COR-L47 (cell line): Measurements from ENCODE around the gene IL36B.

Experiments used
- DNase-seq: peaks from one replicate; lab custom pipeline; 2025; lab: John Stamatoyannopoulos, UW

The IL36B gene

DNA sequence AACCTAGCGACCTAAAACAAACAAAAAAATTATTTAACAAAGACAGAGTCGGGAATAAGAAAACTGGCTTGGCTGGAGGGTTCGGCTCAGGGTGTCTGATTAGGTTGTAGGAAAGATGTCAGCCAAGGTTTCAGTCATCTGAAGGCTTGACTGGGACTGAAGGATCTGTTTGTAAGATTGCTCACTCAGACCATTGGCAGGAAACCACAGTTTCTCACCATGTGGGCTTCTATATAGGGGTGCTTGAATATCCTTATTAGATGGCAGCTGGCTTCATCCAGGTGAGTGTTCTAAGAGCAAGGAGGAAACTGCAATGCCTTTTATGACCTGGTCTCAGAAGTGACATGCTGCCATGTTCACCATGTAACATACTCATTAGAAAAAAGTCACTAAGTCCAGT is 999 bp upstream of the IL36B start:
- no peak for DNase-seq

DNA sequence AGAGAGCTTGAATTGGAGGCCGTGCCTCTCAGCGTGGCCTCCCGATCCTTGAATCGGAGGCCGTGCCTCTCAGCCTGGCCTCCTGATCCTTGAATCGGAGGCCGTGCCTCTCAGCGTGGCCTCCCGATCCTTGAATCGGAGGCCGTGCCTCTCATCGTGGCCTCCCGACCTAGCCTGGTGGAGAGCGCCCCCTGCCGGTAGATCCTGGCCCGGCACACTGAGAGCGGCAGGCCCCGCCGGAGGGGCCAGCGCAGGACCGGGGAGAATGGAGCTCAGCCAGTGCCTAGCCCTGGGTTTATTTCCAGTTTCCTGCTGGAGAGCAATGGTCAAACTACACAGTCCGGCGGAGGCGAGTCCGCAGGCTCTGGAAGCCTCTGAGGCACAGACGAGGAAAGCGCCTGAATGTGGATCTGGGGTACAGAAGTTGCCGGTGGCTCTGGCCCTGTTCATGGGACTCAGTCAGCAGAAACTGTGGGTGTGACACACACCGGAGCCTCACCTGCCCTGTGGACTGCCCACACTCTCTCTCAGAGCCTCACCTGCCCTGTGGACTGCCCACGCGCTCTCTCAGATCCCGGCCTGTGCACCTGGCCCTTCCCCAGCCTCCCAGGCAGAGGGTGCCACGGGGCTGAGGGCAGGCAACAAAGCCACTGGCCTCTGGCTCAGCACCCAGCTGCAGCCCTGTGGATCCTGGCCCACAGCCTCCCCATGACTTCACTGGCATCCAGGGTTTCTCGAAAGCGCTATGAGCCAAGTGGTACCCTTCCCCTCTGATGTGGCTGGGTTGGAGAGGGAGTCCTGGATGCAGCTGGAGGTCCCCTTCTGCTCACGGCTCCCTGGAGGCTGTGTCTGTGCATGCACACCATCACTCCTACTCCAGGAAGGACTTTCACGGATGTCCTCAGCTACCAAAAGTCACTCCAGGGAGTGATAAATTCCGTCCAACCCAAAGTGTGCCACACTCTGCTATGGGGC is 1.5 kb downstream of the IL36B start:
- no peak for DNase-seq

DNA sequence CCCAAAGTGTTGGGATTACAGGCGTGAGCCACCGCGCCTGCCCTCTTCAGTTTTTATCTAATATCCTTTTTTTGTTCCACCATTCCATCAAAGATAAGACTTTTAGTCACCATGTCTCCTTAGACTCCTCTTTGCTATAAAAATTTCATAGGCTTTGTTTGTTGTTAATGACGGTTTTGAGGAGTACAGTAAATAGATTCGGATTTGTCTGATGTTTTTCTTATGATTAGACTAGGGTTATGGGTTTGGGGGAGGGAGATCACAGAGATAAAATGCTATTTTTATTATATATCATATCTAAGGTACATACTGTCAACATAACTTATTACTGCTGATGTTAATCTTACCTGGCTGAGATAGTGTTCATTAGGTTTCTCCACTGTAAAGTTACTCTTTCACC is 6.2 kb downstream of the IL36B start:
- DNase-seq = no peak

DNA sequence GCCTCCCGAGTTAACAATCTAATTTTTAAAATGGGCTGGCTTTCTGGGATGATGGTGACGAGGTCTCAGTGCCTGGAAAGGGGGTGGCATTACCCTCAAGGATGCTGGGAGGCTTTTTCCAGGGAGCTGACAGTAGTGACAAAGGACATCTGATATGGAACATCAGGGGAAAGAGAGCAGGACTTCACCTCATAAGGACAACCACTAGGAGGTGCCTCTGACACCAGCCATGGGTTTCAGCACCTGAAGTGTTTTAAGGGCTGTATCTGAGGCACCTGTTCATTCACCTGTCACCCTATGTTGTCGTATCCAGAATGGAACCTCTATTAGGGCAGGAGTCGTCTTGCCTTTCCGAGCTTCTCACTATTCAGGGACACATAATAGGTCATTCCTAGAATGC is 10.8 kb downstream of the IL36B start:
- DNase-seq = no peak

DNA sequence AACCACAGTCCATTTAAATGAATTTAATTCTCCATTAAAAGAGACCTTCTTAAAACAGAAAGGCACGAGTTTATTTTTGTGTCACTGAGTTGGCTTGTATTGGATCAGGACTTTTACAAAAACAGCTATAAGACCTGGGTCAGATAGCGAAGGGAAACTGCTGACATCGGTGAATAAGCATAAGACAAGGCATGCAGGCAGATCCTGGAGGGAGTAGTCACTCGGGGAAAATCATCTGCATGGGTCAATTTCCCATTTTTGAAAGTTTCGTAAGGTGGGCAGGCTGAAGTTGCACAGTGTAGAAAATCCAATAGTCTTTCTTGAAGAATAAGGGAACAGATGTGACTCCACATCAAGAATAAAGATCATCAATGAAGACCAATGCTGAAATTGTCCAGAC is 12.9 kb downstream of the IL36B start:
- no peak for DNase-seq

DNA sequence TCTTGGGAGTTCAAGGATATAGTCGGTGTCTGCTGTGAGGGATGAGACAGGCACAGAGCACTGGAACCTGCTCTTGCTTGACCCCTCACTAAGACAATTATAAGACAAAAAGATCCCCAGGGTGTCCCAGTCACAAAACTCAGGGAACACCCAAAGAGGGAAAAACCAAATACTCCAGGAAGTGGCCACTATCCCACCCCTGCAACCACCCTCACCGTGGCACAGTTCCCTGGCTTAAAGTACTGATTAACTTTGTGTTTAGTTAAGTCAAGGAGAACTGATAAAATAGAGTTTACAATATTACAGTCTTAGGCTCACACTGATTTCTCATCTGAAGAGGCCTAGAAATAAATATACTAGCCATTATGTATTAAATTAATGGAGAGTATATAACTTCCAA is 13.5 kb downstream of the IL36B start:
- no peak for DNase-seq

DNA sequence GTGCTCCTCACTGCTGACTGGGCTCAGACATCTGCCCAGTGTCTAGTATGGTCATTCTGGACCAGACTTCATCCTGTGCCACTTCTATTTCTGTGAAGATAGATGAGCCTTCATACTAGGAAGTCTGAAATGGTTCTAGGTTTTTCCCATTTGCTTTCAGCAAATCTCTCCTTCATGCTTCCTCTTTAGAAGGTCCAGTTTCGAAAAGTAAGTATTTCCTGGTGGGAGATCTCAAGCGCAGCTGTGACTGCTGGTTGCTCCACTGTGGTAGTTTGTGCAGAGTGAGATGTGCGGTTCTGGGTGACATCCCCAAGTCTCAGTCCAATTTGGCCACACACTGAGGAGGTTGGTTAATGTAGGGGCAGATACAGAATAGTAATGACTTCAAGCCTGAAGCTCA is 14.4 kb downstream of the IL36B start:
- DNase-seq = no peak

DNA sequence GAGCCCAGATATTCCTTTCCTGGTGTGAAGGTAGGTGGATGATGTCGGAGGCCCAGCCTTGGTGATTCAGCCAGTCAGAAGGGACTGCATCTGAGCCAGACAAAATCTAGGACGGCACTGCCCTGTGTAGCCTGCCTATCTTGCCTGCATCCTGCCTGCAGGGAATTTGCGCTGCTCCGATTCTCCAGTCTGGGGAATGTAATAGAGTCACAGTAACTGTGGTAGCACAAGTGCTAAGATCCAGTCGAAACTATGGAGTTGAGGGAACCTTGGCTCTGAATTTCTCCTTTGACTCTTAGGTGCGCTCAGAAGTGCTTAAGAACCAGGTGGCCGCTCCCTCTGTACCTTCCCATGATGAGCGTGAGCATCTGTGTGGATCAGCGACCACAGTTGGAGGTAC is 15.9 kb downstream of the IL36B start:
- DNase-seq = no peak

DNA sequence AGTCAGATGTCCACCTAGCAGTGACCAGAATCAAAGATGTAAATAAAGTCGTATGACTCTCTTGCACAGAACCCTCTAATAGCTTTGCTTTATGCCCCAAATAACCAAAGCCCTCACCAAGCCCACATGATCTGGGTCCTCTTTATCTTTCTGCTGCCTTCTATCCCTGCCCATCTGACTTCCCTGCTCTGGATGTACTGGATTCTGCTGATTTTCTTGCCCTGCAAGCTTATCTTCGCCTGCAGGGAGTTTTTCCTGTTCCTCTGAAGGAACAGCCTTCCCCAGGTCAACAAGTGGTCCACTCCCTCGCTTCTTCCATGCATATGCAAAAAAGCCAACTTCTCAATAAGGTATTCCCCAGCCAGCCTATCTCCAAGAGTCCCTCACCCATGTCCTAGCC is 18.7 kb downstream of the IL36B start:
- no peak for DNase-seq

DNA sequence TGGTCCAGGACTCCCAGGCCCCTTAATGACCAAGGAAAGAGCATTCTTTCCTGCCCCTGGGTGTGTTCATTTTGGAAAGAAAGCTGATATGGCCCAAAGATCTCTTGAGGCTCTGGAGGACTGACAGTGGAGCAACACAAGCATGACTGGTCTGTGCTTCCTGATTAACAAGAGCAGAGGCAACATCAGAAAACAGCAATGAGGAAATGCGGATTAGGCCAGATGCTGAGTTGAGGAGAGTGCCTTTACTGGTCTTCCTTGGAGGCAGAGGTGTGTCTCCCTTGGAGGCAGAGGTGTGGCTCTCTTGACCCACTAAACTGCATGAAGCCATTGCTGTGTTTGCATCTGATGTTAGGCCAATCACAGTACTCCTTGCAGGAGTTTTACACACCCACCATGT is 19.9 kb downstream of the IL36B start:
- DNase-seq = no peak

DNA sequence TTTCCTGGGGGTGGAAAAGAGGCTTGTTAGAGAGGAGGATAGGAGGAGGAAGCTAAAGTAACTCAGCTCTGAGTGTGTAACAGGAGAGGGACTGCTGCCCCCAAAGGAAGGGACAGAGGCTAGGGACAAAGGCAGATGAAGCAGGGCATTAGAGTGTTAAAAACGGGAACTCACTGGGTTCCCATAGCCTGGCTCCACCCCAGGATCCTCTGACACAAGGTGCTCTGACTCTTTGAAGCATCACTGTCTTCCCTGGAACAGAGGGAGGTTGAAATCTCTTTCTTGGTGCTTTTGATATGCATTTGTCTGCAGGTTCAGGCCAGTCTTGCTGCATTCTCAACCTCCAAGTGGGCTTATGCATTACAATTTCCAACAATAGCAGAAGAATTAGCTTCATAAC is 24.6 kb downstream of the IL36B start:
- no peak for DNase-seq

DNA sequence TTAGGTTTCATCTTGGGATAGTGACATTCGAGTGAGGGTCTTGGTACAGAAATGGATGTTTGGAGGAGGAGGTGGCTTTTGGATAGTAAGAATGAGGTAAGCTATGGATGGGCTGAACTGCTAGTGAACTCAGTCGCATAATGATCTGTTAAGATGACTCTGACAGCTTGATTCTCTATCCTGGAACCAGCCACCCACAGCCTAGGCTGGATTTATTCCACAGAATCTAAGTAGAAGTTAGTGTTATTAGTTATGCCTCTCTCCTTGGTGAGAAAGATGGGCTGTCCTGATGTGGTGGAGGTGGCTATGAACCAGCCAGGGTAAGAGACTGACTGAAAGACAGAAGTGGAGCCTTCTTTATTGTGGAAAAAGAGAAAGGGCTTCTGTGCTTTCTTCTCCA is 25.0 kb downstream of the IL36B start:
- DNase-seq = no peak

DNA sequence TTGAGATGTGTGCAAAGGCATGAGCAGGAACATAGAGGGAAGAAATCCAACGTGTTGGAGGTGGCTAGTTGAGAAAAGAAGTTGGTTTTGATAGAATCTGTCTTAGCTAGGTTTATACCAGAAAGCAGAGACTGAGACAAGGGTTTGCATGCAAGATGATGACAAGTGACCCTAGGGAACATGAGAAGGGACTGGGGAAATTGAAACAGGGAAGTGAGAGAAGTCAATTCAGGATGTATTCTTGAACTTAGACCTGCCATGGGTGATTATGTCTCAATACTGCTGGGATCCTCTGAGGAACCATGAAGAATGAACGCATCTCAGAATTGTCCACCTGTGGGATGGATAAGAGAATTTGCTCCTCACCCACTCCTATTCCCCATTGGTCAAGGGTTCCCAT is 26.9 kb downstream of the IL36B start:
- no peak for DNase-seq

DNA sequence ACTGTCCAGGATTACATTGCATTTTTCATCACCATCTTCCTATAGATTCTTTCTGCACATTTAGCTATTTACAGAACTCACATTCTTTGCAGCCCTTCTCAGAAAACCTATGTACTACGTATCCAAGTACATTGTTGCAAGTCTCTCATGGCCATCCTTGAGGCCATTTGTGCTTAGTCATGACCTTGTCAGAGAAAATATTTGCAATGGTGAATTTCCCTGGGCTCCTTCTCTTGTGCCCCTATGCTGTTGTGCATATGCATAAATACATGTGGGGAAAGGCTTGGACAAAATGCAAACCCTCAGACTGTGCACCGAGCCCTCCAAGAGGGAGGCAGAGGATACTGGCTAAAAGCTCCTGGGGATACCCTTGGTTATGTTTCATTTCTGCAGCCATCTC is 27.9 kb downstream of the IL36B start:
- DNase-seq = no peak

DNA sequence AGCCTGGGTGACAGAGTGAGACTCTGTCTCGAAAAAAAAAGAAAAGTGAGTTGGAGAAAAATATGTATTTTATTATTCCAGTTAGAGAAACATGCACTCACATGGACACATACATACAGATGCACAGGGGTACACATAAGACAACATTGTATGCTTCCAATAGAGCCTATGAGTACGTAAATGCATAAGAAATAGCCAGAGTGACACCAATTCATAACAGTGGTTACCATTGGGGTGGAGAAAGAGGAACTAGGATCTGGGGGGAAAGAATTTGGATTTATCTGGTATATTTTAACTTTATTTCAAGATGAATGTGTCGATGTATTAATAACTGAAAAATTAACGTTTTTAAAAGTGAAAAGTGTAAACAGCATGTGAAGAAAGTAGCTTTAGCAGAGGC is 31.4 kb downstream of the IL36B start:
- DNase-seq = no peak

DNA sequence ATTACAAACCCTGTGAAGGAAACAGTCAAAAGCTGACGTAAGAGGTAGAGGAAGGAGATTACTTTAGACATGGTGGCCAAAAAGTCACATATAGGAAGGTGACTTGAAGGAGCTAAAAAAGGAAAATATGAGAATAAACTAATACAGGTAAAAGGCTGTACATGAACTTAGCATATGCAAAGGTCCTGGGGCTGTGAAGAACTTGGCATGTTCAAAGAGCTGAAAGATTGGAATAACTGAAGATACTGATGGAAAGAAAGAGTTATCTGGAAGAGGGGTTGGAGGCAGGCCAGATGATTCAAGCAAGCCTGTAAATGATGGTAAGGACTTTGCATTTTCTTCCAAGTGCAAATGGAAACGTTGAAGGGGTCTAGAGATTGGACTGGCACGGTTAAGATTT is 34.2 kb downstream of the IL36B start:
- no peak for DNase-seq

DNA sequence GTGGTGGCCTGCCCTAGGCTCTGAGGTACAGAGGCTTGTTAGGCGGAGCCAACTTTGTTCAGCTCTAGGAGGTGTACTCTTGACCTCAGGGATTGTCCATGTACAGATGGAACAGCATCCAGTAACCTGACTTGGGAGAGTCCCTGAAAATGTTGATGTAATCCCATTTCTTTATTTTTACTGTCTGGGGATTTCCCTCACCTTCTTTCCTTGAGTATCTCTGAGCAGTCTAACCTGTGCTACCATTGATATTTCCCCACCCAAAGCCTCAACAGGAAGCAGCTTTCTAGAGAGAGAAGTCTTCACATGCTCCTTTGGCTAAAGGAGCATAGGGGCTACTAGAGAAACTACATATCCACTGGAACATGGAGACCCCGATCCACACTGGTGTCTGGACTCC is 37.0 kb downstream of the IL36B start:
- DNase-seq = no peak

DNA sequence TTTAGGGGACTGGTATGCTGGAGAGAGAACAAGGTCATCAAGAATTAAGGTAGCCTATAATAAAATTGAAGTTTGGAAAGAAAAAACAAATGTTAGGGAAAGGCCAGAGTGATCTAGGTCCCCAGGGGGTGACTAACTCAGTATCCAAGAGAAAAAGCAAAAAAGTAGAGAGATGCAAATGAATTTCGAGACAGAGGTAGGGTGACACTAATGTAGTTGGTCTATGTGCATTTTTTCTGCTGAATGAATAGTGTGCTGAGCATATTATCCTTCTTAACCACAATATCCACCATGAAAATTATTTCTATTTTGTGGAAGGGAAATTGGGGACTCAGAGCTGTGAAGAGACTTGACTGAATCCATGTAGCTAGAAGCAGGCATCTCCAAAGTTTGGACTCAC is 37.6 kb downstream of the IL36B start:
- no peak for DNase-seq

DNA sequence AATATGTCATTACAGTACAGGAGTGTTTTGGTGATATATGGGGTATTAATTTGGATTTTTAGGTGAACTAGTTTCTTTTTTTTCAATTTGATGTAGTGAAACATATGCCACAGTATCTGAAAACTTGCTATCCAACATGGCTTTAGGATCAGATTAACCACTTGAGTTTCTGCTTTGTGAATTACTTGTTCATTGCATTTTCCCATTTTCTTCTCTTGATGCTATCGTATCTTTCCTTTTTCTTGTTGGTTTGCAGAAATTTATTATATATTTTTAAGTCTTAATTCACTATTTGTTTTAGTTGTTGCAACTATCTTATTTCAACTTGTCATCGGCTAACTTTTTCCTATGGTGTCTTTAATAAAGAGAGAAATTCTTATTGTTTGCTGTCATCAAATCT is 38.6 kb downstream of the IL36B start:
- DNase-seq = no peak

DNA sequence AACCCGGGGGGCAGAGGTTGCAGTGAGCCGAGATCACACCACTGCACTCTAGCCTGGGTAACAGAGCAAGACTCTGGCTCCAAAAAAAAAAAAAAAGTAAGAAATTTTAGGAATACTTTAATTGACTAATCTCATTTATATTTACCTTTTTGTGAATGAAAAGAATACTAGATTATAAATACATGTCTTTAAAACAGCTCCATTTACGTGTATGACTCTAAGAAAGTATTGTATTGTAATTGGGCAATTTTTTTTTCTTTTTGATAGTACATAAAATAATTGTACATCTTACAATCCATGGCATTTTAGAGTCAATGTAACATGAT is 39.4 kb downstream of the IL36B start:
- DNase-seq = no peak

DNA sequence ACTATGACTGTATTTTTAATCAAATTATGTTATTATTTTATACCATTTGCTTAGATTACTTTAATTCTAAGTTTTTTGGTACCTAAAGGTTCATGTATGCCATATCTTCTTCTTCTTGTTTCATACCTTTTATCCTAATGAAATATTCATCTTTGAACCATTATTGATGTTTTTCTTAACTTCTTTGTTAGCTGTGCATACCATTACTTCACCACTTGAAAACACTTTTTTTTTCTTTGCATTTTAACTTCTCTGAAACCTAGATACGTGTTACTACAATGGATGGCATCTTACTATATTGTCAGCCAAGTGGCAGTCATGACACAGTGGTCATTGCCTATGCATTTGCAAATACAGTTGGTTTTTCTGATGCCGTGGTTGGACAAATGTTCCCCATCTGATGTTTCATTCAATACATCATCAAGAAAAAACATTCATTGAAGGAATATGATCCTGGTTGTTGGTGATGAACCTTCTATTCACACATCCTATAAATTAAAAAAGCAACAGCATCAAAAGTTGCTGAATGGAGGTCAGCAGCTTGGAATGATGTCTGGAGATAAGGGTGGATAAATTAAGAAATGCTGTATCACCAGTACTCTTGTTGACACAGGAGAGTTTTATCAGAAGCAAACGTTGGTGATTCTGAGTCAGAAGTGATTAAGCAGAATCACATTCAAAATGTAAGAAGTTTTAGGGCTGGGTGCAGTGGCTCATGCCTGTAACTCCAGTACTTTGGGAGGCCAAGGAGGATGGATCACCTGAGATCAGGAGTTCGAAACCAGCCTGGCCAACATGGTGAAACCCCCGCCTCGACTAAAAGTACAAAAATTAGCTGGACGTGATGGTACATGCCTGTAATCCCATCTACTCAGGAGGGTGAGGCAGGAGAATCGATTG is 40.0 kb downstream of the IL36B start:
- no peak for DNase-seq

DNA sequence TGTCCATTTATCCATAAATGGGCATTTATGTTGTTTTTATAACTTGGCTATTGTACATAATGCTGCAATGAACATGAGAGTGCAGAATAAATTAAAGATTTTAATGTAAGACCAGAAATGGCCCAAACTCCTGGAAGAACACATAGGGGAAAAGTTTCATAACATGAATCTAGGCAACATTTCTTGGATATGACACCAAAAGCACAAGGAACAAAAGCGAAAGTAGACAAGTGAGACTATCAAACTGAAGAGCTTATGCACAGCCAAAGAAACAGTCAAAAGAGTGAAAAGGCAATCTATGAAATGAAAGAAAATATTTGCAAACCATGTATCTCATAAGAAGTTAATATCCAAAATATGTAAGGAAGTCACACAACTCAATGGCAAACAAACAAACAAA is 41.6 kb downstream of the IL36B start:
- no peak for DNase-seq

DNA sequence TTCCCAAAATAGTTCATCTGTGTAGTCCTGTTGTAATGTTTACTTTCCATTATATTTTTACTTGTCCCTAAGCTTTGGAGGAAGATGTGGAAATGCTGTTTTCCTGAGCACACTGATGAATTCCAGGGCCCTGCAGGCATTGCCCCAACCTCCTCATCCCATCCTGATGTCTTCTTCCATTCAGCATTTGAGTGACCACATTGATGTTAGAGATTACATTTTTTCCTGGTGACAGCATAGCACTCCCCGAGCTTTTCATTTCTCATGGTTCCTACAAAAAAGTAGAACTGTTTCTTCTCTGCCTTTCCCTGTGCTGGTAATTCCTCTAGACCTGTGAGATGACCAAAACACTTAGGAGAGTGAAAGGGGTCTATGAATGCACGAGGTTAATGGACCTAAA is 42.6 kb downstream of the IL36B start:
- no peak for DNase-seq
